ENCODE measurements around the gene ATF5. TPM values are rescaled to one million over a fixed set of nuclear protein-coding genes. Genes with fewer than 3 reads are reported as not detected.

ATF5 gene
- total RNA-seq, 1 donor from 2014 or later: 15.3 TPM

- TF ChIP-seq, protein P1, sequence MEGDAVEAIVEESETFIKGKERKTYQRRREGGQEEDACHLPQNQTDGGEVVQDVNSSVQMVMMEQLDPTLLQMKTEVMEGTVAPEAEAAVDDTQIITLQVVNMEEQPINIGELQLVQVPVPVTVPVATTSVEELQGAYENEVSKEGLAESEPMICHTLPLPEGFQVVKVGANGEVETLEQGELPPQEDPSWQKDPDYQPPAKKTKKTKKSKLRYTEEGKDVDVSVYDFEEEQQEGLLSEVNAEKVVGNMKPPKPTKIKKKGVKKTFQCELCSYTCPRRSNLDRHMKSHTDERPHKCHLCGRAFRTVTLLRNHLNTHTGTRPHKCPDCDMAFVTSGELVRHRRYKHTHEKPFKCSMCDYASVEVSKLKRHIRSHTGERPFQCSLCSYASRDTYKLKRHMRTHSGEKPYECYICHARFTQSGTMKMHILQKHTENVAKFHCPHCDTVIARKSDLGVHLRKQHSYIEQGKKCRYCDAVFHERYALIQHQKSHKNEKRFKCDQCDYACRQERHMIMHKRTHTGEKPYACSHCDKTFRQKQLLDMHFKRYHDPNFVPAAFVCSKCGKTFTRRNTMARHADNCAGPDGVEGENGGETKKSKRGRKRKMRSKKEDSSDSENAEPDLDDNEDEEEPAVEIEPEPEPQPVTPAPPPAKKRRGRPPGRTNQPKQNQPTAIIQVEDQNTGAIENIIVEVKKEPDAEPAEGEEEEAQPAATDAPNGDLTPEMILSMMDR (conservative IDR thresholded peaks at IDR 0.05; ENCODE audit: low read depth, low read length): no peak
These were observed 48.9 kb downstream of the ATF5 start for GRCh38 chr19:49977881-49978280.

GRCh38 chr19:49978324-49978723 is 49.3 kb downstream of the ATF5 start:
- no peak overlapping the region for H3K4me3 ChIP-seq (ENCODE audit: low read depth, low read length)
- DNase-seq (ENCODE audit: low read depth): no peak
- TF ChIP-seq, protein P1 (conservative IDR thresholded peaks at IDR 0.05; ENCODE audit: low read depth, low read length): no peak

More at GRCh38 chr19:49977881-49978280, 48.9 kb downstream of the ATF5 start:
- no peak for DNase-seq (ENCODE audit: low read depth)
- no peak overlapping the region for H3K4me3 ChIP-seq (ENCODE audit: low read depth, low read length)

DNA sequence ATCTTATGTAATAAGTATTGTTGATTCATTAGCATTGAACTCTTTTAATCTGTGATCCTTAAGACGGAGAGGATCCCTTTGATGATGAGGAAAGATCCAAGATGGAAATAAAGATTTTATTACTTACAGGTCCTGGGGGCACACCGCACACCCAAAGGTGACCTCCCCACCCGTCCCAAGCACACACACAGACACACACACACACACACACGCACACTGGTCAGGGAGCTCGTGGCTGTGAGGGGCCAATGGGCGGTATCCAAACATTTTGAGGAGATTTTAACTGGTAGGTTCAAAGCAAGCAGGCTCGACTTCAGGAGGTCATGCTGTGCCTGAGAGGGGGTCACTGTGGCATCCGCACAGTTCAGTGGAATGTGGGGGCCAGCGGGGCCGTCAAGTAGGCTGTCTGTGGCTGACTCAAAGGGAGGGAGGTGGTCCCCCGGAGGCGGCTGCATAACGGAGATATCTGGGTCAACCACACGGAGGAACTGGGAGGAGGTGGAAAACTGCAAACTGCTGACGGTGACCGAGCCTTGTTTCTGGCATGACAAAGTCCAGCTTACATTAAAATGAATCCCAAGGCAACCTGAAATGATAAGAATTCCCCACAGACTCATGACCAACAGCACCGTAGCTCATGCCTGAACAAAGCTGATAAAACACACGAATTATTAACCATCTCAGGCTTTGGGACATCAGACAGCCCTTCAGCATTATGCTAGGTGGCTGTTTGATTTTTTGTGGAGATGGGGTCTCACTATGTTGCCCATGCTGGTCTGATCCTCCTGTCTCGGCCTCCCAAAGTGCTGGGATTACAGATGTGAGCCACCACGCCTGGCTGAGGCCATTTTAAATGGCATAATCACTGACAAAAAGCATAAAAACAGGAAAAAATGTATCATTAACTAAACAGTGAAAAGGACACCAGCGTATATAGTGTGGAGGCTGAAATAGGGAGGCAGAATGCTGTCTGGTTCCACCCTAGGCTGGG is 52.9 kb downstream of the ATF5 start:
- H3K4me3 ChIP-seq (ENCODE audit: low read depth, low read length): no peak overlapping the region
- TF ChIP-seq, protein P1 (conservative IDR thresholded peaks at IDR 0.05; ENCODE audit: low read depth, low read length): no peak
- no peak for DNase-seq (ENCODE audit: low read depth)

Other genes with a start within 250 kb of the ATF5 start
- 1.9 and 2.8 TPM in 2 replicates for gene ADM5, start 239.6 kb upstream of the ATF5 start, total RNA-seq
- 1.7 and 9.9 TPM in 2 replicates for gene CPT1C, start 238.1 kb upstream of the ATF5 start, total RNA-seq
- not detected in 2 replicates for gene TSKS, start 165.9 kb upstream of the ATF5 start, total RNA-seq
- gene AP2A1, start 162.2 kb upstream of the ATF5 start, total RNA-seq: 98.2 and 103 TPM in 2 replicates
- gene FUZ, start 115.9 kb upstream of the ATF5 start, total RNA-seq: 8.3 and 15.0 TPM in 2 replicates
- gene MED25, start 110.9 kb upstream of the ATF5 start, total RNA-seq: 30.4 and 34.8 TPM in 2 replicates
- 81.9 and 121 TPM in 2 replicates for gene PTOV1, start 78.0 kb upstream of the ATF5 start, total RNA-seq
- 59.2 and 71.6 TPM in 2 replicates for gene PNKP, start 61.6 kb upstream of the ATF5 start, total RNA-seq
- gene AKT1S1, start 51.9 kb upstream of the ATF5 start, total RNA-seq: 25.8 and 34.4 TPM in 2 replicates
- gene TBC1D17, start 51.5 kb upstream of the ATF5 start, total RNA-seq: 11.9 and 16.8 TPM in 2 replicates
- gene IL4I1, start 32.3 kb upstream of the ATF5 start, total RNA-seq: 4.0 and 9.5 TPM in 2 replicates
- gene NUP62, start 299 bp downstream of the ATF5 start, total RNA-seq: 83.7 and 90.5 TPM in 2 replicates
- not detected in 2 replicates for gene SIGLEC11, start 32.0 kb downstream of the ATF5 start, total RNA-seq
- gene VRK3, start 96.2 kb downstream of the ATF5 start, total RNA-seq: 31.0 and 33.6 TPM in 2 replicates
- 5.1 and 6.9 TPM in 2 replicates for gene ZNF473, start 96.8 kb downstream of the ATF5 start, total RNA-seq
- gene IZUMO2, start 234.1 kb downstream of the ATF5 start, total RNA-seq: 0.29 TPM in 1 of 2 replicates, not detected in the other

Data from epithelial cell of proximal tubule (primary cell).